A673 (cell line): ENCODE data around the gene HDAC4. TPM values are rescaled to one million over a fixed set of nuclear protein-coding genes. Genes with fewer than 3 reads are reported as not detected.

Source experiments
- BruUV-seq: library from RNA; stranded (reverse); fragments of 400-500 nt; replicated peaks from 2 replicates; lab custom pipeline; 2021; lab: Mats Ljungman, UMichigan
- CTCF ChIA-PET: fragments of 300-600 bp; sonication (Branson Sonifier 250); formaldehyde crosslinking; loops from one replicate; lab custom pipeline; 2022; ENCODE audit warnings: antibody characterized with exemption; lab: Charles Lee
- POLR2A ChIA-PET: fragments of 300-600 bp; sonication (Branson Sonifier 250); formaldehyde crosslinking; loops from one replicate; lab custom pipeline; 2022; ENCODE audit warnings: antibody characterized with exemption; ENCODE audit not compliant: low non-redundant PET; lab: Charles Lee
- DNase-seq: peaks from one replicate; pipeline ENCODE4 v3.0.0-alpha.2; 2015; ENCODE audit warnings: low spot score
- H3K27ac ChIP-seq: fragments of 200-600 bp; sonication (generic); 2 replicates; pipeline ENCODE4 v1.5.1; 2016; ENCODE audit warnings: mixed run types, low read depth, mild to moderate bottlenecking, mixed read lengths, antibody characterized with exemption, low read length; ENCODE audit not compliant: poor library complexity, severe bottlenecking
- H3K27me3 ChIP-seq: fragments of 200-600 bp; sonication (generic); replicated peaks from 2 replicates; pipeline ENCODE4 v1.6.1; 2017; ENCODE audit warnings: mixed run types, low read depth, mild to moderate bottlenecking, mixed read lengths, antibody characterized with exemption, low read length; ENCODE audit not compliant: insufficient read depth, poor library complexity
- H3K36me3 ChIP-seq: fragments of 200-600 bp; sonication (generic); 2 replicates; pipeline ENCODE4 v1.6.1; 2016; ENCODE audit warnings: mixed run types, mild to moderate bottlenecking, mixed read lengths, antibody characterized with exemption, low read length; ENCODE audit not compliant: insufficient read depth, poor library complexity, severe bottlenecking
- H3K4me1 ChIP-seq: fragments of 200-600 bp; sonication (generic); 2 replicates; pipeline ENCODE4 v1.6.1; 2017; ENCODE audit warnings: mixed run types, mild to moderate bottlenecking, mixed read lengths, antibody characterized with exemption, low read length; ENCODE audit not compliant: insufficient read depth, poor library complexity, severe bottlenecking
- H3K4me3 ChIP-seq: fragments of 200-600 bp; sonication (generic); 2 replicates; pipeline ENCODE4 v1.5.1; 2016; ENCODE audit warnings: low read depth, mixed run types, mild to moderate bottlenecking, mixed read lengths, low read length; ENCODE audit not compliant: poor library complexity, severe bottlenecking
- H3K9me3 ChIP-seq: fragments of 200-600 bp; sonication (generic); 2 replicates; pipeline ENCODE4 v1.6.1; 2016; ENCODE audit warnings: mixed run types, low read depth, mild to moderate bottlenecking, mixed read lengths, antibody characterized with exemption, low read length; ENCODE audit not compliant: poor library complexity, severe bottlenecking
- CTCF ChIP-seq: fragments of 300-800, 200-600 bp; sonication (generic); conservative IDR thresholded peaks from 2 replicates; pipeline ENCODE4 v1.5.1; 2017; ENCODE audit warnings: low read depth, mild to moderate bottlenecking, antibody characterized with exemption, low read length, moderate library complexity, mixed read lengths
- EZH2 ChIP-seq: fragments of 200-600 bp; sonication (generic); IDR thresholded peaks from 2 replicates; pipeline ENCODE4 v1.6.1; 2017; ENCODE audit warnings: borderline replicate concordance, low read depth, mild to moderate bottlenecking, mixed read lengths, antibody characterized with exemption, low read length; ENCODE audit not compliant: poor library complexity, severe bottlenecking
- intact Hi-C: fragments of 100-400 bp; cut with micrococcal nuclease; formaldehyde crosslinking; loops from one replicate; pipeline ENCODE4 v1.10.0; 2022; ENCODE audit not compliant: unreplicated experiment
- total RNA-seq: library from RNA; stranded (reverse); gene quantifications from 2 replicates; pipeline ENCODE4 v1.2.3, GENCODE V29; 2021

The HDAC4 gene
- total RNA-seq, 1 experiment from 2014 or later, result 40.0 TPM

GRCh38 chr2:239058766-239059165 lies 342.1 kb downstream of the HDAC4 start:
- Histone ChIP-seq H3K4me3 (no peak overlapping the region), H3K27me3 (no peaks in the 10 kb centered on the region), H3K27ac (no peak overlapping the region), H3K9me3 (no peaks in the 10 kb centered on the region), H3K4me1 (no peaks in the 10 kb centered on the region), H3K36me3 (no peaks in the 10 kb centered on the region)
- POLR2A ChIA-PET, result no interaction called here
- intact Hi-C loops, result no loop called here
- CTCF ChIA-PET, result no interaction called here
- no TSS peak for BruUV-seq
- no peak for DNase-seq
- TF ChIP-seq CTCF (no peak), EZH2 (no peak)

GRCh38 chr2:239057533-239057932 lies 343.3 kb downstream of the HDAC4 start:
- Histone ChIP-seq H3K9me3 (no peaks in the 10 kb centered on the region), H3K27ac (no peak overlapping the region), H3K4me3 (no peak overlapping the region), H3K36me3 (no peaks in the 10 kb centered on the region), H3K4me1 (no peaks in the 10 kb centered on the region), H3K27me3 (no peaks in the 10 kb centered on the region)
- DNase-seq, result no peak
- no TSS peak for BruUV-seq
- TF ChIP-seq EZH2 (no peak), CTCF (no peak)
- ChIA-PET CTCF (no interaction called here), POLR2A (no interaction called here)
- intact Hi-C loops, result no loop called here

- intact Hi-C loops, result no loop called here
- no TSS peak for BruUV-seq
- no peak for TF ChIP-seq EZH2
- no peak for TF ChIP-seq CTCF
- H3K36me3 ChIP-seq, result no peaks in the 10 kb centered on the region
- no peaks in the 10 kb centered on the region for H3K9me3 ChIP-seq
- H3K27me3 ChIP-seq, result no peaks in the 10 kb centered on the region
- DNase-seq, result no peak
- no peaks in the 10 kb centered on the region for H3K4me1 ChIP-seq
- ChIA-PET POLR2A (no interaction called here), CTCF (no interaction called here)
- H3K4me3 ChIP-seq, result no peak overlapping the region
- H3K27ac ChIP-seq, result no peak overlapping the region
Observed at GRCh38 chr2:239056611-239057010, 344.2 kb downstream of the HDAC4 start.
